K562 (cell line): ENCODE measurements around the gene OPRL1. TPM values are rescaled to one million over a fixed set of nuclear protein-coding genes. Genes with fewer than 3 reads are reported as not detected.

Experiments
- ASH1L ChIP-seq: fragments of 450-650 bp; IDR thresholded peaks from 2 replicates; pipeline ENCODE4 v1.6.1; 2018; ENCODE audit warnings: borderline replicate concordance, mild to moderate bottlenecking, low read depth; ENCODE audit not compliant: partially characterized antibody
- BMI1 ChIP-seq: fragments of 150-350 bp; IDR thresholded peaks from 2 replicates; pipeline ENCODE4 v1.6.1; 2014; ENCODE audit warnings: low read length
- BRF1 ChIP-seq: IDR thresholded peaks from 3 replicates; pipeline ENCODE4 v1.6.1; 2011; ENCODE audit warnings: borderline replicate concordance, mild to moderate bottlenecking; ENCODE audit not compliant: insufficient read length; ENCODE audit errors: extremely low read depth
- CBFA2T2 ChIP-seq: fragments of 450-650 bp; conservative IDR thresholded peaks from 2 replicates; pipeline ENCODE4 v1.6.1; 2017; ENCODE audit warnings: mild to moderate bottlenecking
- CCAR2 ChIP-seq: fragments of 200-400 bp; formaldehyde crosslinking; IDR thresholded peaks from 2 replicates; pipeline ENCODE4 v1.6.1; 2017; ENCODE audit warnings: mild to moderate bottlenecking, low read depth, low read length
- CREM ChIP-seq: IDR thresholded peaks from 2 replicates; pipeline ENCODE4 v1.6.1; 2014; ENCODE audit warnings: antibody characterized with exemption, low read depth
- E4F1 ChIP-seq: fragments of 250-450 bp; sonication (Bioruptor Pico); IDR thresholded peaks from 2 replicates; pipeline ENCODE4 v1.5.0; 2021; ENCODE audit warnings: mild to moderate bottlenecking, borderline replicate concordance
- FOXK2 ChIP-seq, 2 experiments: fragments of 450-650 bp; IDR thresholded peaks in 1 of 2; conservative IDR thresholded peaks in 1 of 2; 2 replicates each; pipeline ENCODE4 v1.6.1; 2016; ENCODE audit warnings: low read depth in 2 of 2, mild to moderate bottlenecking in 1 of 2
- FUS ChIP-seq: fragments of 200-400 bp; formaldehyde crosslinking; optimal IDR thresholded peaks from 2 replicates; pipeline ENCODE3; 2017; ENCODE audit warnings: low read depth, low read length
- GABPB2 ChIP-seq: fragments of 250-450 bp; sonication (Bioruptor Pico); conservative IDR thresholded peaks from 2 replicates; pipeline ENCODE4 v1.5.1; 2021; ENCODE audit warnings: mild to moderate bottlenecking
- HSF4 ChIP-seq: fragments of 250-450 bp; sonication (Bioruptor Pico); IDR thresholded peaks from 2 replicates; pipeline ENCODE4 v2.1.2; 2022; ENCODE audit warnings: mild to moderate bottlenecking, moderate library complexity, borderline replicate concordance
- KAT8 ChIP-seq: fragments of 450-650 bp; IDR thresholded peaks from 2 replicates; pipeline ENCODE4 v1.6.1; 2016; ENCODE audit warnings: low read depth, mild to moderate bottlenecking
- MAFG ChIP-seq: fragments of 450-650 bp; conservative IDR thresholded peaks from 2 replicates; pipeline ENCODE4 v1.6.1; 2016; ENCODE audit warnings: missing genetic modification characterization, missing compliant biosample characterization
- MAFK ChIP-seq: IDR thresholded peaks from 2 replicates; pipeline ENCODE4 v1.6.1; 2011; ENCODE audit warnings: low read length, improper control_type of control experiment
- MCM2 ChIP-seq: fragments of 450-650 bp; IDR thresholded peaks from 2 replicates; pipeline ENCODE4 v1.6.1; 2017; ENCODE audit warnings: low read depth, mild to moderate bottlenecking
- NFE2L1 ChIP-seq: fragments of 450-650 bp; IDR thresholded peaks from 2 replicates; pipeline ENCODE4 v1.6.1; 2016; ENCODE audit warnings: missing genetic modification characterization, low read depth, mild to moderate bottlenecking, missing compliant biosample characterization, moderate library complexity, borderline replicate concordance
- NR2C2 ChIP-seq, 2 experiments: fragments of 200-800 bp in 1 of 2; sonication (Bioruptor generic) in 1 of 2; sonication (generic) in 1 of 2; formaldehyde crosslinking in 1 of 2; IDR thresholded peaks; 2 replicates each; pipeline versions ENCODE4 v1.6.1 to v1.8.0; 2016 to 2022; ENCODE audit warnings: mild to moderate bottlenecking in 1 of 2, missing compliant biosample characterization in 1 of 2, missing genetic modification characterization in 1 of 2, missing genetic modification reagents in 1 of 2
- PRMT5 ChIP-seq: sonication (generic); formaldehyde crosslinking; IDR thresholded peaks from 2 replicates; pipeline ENCODE4 v1.5.0; 2020; ENCODE audit warnings: missing genetic modification reagents
- SIN3A ChIP-seq, 2 experiments: fragments of 150-350 bp in 1 of 2; IDR thresholded peaks; 2 replicates each; pipeline ENCODE4 v1.6.1; 2011 to 2016; ENCODE audit warnings: borderline replicate concordance in 2 of 2, low read depth in 2 of 2, low read length in 2 of 2, mild to moderate bottlenecking in 2 of 2, moderate library complexity in 2 of 2; ENCODE audit not compliant: control insufficient read depth in 1 of 2
- SMAD3 ChIP-seq: fragments of 450-650 bp; formaldehyde crosslinking; conservative IDR thresholded peaks from 2 replicates; pipeline ENCODE4 v1.4.0; 2020; ENCODE audit warnings: mild to moderate bottlenecking
- SMARCB1 ChIP-seq: IDR thresholded peaks from 2 replicates; pipeline ENCODE4 v1.6.1; 2011; ENCODE audit warnings: improper control_type of control experiment, low read depth; ENCODE audit not compliant: insufficient read length
- TCF7 ChIP-seq: sonication (generic); IDR thresholded peaks from 2 replicates; pipeline ENCODE4 v1.6.1; 2016; ENCODE audit warnings: antibody characterized with exemption, borderline replicate concordance
- ZBTB34 ChIP-seq: fragments of 250-450 bp; sonication (Bioruptor Pico); IDR thresholded peaks from 2 replicates; pipeline ENCODE4 v1.8.0; 2021; ENCODE audit warnings: mild to moderate bottlenecking, moderate library complexity
- ZNF134 ChIP-seq: fragments of 250-450 bp; sonication (Bioruptor Pico); conservative IDR thresholded peaks from 2 replicates; pipeline ENCODE4 v1.4.0; 2020
- ZNF174 ChIP-seq: fragments of 250-450 bp; sonication (Bioruptor Pico); IDR thresholded peaks from 2 replicates; pipeline ENCODE4 v1.4.0; 2020; ENCODE audit warnings: mild to moderate bottlenecking
- ZNF766 ChIP-seq: fragments of 200-800 bp; sonication (Bioruptor generic); conservative IDR thresholded peaks from 2 replicates; pipeline ENCODE4 v1.6.1; 2016; ENCODE audit warnings: missing genetic modification characterization, missing compliant biosample characterization
- polyA plus RNA-seq, 8 experiments: library from polyadenylated mRNA; depleted of rRNA in 4 of 8; stranded (reverse) in 5 of 8; unstranded in 3 of 8; fragments of >200 nt; fragmentation: Nextera tagmentation in 2 of 8; fragmentation: Illumina TruSeq in 1 of 8; extraction: Ambion mirVana in 2 of 8; extraction: Trizol in 1 of 8; gene quantifications; 2 replicates each; pipeline versions ENCODE4 v1.2.1 to v1.2.3, GENCODE V29; 2011 to 2014; ENCODE audit warnings: inconsistent platforms in 1 of 8, missing spikeins in 1 of 8
- total RNA-seq, 7 experiments: library from RNA; depleted of rRNA in 6 of 7; stranded (reverse); fragments of >200 nt in 6 of 7; fragmentation: Illumina TruSeq in 2 of 7; extraction: Trizol in 2 of 7; gene quantifications; 2 replicates each; pipeline versions ENCODE4 v1.2.1 to v1.2.3, GENCODE V29; 2011 to 2021; ENCODE audit warnings: low replicate concordance in 1 of 7

Gene OPRL1
- total and polyA plus RNA-seq, 9 of the 15 experiments (the other 6 are each of a cell fraction or from before 2014, with no cell fraction given): 0.06 to 0.33 (median 0.11) TPM; not detected in 2

DNA sequence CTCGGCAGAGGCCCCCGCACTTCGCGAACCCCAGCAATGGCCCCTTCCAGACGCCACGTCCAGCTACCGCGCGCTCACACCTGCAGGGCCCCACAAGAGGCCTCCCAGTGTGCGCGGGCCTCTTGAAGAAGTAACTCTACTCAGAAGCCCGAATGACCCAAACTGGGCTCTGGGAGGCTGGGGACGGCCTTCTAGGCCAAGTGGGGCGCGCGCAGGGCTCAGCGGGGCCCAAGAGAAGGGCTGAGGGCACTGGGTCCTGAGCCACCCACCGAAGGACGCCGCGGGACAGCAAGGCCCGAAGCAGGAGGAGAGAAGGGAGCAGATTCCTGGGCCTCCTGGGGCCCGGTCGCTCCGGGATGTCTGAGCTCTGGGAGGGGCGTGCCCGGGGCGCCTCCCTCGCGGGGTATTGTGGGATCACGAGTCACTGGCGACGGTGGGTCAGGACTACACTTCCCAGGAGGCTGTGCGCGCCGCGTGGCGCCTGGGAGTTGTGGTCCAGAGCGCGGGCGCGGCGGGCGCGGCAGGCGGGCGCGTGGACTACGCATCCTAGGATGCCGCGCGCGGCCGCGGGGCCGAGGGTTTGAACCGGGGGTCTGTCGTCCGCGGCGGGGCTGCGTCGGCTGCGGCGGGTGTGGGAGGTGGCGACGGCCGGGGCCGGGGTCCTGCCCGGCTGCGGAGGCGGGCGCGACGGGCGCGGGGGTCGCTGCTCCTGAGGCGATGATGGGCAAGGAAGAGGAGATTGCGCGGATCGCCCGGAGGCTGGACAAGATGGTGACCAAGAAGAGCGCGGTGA is 17.1 kb upstream of the OPRL1 start, which contains the start of gene TCEA2 (continued):
- TF ChIP-seq NFE2L1 (tag) (no peak), SIN3A (IDR thresholded peaks at IDR 0.05; ENCODE audit: borderline replicate concordance in 2 of 2, control insufficient read depth in 1 of 2, low read depth in 2 of 2, low read length in 2 of 2) (peak in 1 of 2 experiments; percentile 68; a peak in 2 of 4 replicates), MCM2 (no peak), HSF4 (CRISPR knock-in tag) (0 out of 2 replicates have a peak, but pooled peaks have one; percentile 2), SMARCB1 (no peak), CBFA2T2 (no peak), NR2C2 (CRISPR knock-in tag; IDR thresholded peaks at IDR 0.05) (peak; percentile 88), NR2C2 (tag; IDR thresholded peaks at IDR 0.05) (peak; percentile 98), KAT8 (no peak), ZNF766 (peak; percentile 98), FOXK2 (conservative IDR thresholded peaks at IDR 0.05 in 1 of 2, IDR thresholded peaks at IDR 0.05 in 1 of 2; ENCODE audit: low read depth in 2 of 2) (no peak), MAFG (no peak), CCAR2 (no peak), FUS (no peak), PRMT5 (CRISPR knock-in tag) (no peak), ZNF174 (CRISPR knock-in tag) (no peak; the same call in 1 of the 2 replicates), ASH1L (no peak), TCF7 (no peak), BMI1 (no peak), BRF1 (no peak), MAFK (no peak), CREM (peak; percentile 96), SMAD3 (peak; percentile 87), E4F1 (no peak), ZNF134 (CRISPR knock-in tag) (peak; percentile 74; the same call in 1 of the 2 replicates), GABPB2 (CRISPR knock-in tag) (no peak), ZBTB34 (CRISPR knock-in tag) (no peak)
